ENCODE measurements around the gene SYNE2.
A peak's percentile ranks its signal among the peaks of the same experiment; 100 is the strongest.

DNA sequence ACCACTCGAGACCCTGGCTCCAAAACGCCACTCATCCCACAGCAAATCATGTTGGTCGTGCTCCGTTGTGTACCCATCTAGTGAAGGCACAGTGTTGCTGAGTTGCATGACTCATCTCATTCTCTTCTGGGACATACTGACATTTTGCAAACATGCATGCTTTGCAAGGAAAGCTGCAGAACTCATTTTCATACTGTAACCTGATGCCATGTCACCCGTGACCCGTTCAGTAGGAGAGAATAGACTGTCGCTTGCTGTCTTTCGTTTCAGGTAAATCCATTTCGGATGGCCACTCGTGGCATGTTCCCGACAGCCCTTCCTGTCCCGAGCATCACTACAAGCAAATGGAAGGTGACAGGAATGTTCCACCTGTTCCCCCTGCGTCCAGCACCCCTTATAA lies 363.2 kb downstream of the SYNE2 start:
- peak in 1 of 2 donors; percentile 55 for TF ChIP-seq POLR2A (IDR thresholded peaks at IDR 0.05)
- TF ChIP-seq, protein P1, sequence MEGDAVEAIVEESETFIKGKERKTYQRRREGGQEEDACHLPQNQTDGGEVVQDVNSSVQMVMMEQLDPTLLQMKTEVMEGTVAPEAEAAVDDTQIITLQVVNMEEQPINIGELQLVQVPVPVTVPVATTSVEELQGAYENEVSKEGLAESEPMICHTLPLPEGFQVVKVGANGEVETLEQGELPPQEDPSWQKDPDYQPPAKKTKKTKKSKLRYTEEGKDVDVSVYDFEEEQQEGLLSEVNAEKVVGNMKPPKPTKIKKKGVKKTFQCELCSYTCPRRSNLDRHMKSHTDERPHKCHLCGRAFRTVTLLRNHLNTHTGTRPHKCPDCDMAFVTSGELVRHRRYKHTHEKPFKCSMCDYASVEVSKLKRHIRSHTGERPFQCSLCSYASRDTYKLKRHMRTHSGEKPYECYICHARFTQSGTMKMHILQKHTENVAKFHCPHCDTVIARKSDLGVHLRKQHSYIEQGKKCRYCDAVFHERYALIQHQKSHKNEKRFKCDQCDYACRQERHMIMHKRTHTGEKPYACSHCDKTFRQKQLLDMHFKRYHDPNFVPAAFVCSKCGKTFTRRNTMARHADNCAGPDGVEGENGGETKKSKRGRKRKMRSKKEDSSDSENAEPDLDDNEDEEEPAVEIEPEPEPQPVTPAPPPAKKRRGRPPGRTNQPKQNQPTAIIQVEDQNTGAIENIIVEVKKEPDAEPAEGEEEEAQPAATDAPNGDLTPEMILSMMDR (IDR thresholded peaks at IDR 0.05 in 4 of 5, conservative IDR thresholded peaks at IDR 0.05 in 1 of 5): no peak
